Stimulated activated CD4-positive, alpha-beta T cell treated with anti-CD3 and anti-CD28 coated beads, Interleukin-12 subunit alpha, Interleukin-12 subunit beta, amount 100 ng/mL, for 24 hours (primary cell): ENCODE results near the gene RNF212.

Experiments used
- DNase-seq, 2 experiments: peaks; one replicate each; pipeline ENCODE4 v3.0.0-alpha.2; 2020; ENCODE audit warnings: low read depth in 2 of 2

RNF212 gene

GRCh38 chr4:1115528-1116293 lies 2.3 kb upstream of the RNF212 start:
- DNase-seq = no peak

- no peak for DNase-seq
Observed at GRCh38 chr4:1112821-1113182, 562 bp downstream of the RNF212 start.

GRCh38 chr4:1112174-1112820 lies 1.1 kb downstream of the RNF212 start:
- no peak for DNase-seq

- DNase-seq = no peak
Observed at GRCh38 chr4:1111259-1111809, 2.0 kb downstream of the RNF212 start.

- DNase-seq = no peak
Observed at GRCh38 chr4:1109898-1110506, 3.4 kb downstream of the RNF212 start.

- no peak for DNase-seq
Observed at GRCh38 chr4:1109333-1109732, 4.0 kb downstream of the RNF212 start.

- no peak for DNase-seq
Observed at GRCh38 chr4:1105662-1106061, 7.7 kb downstream of the RNF212 start.

- DNase-seq = no peak
Observed at GRCh38 chr4:1105067-1105466, 8.3 kb downstream of the RNF212 start.

GRCh38 chr4:1104647-1105046 lies 8.7 kb downstream of the RNF212 start:
- DNase-seq = no peak

GRCh38 chr4:1099684-1100335 lies 13.6 kb downstream of the RNF212 start:
- DNase-seq = no peak

- no peak for DNase-seq
Observed at GRCh38 chr4:1099270-1099669, 14.1 kb downstream of the RNF212 start.

GRCh38 chr4:1098311-1098925 lies 14.9 kb downstream of the RNF212 start:
- no peak for DNase-seq

GRCh38 chr4:1097553-1097952 lies 15.8 kb downstream of the RNF212 start:
- DNase-seq = no peak

- no peak for DNase-seq
Observed at GRCh38 chr4:1096841-1097240, 16.5 kb downstream of the RNF212 start.

- no peak for DNase-seq
Observed at GRCh38 chr4:1094336-1094690, 19.1 kb downstream of the RNF212 start.

GRCh38 chr4:1093391-1094335 lies 19.7 kb downstream of the RNF212 start:
- no peak for DNase-seq

- DNase-seq = no peak
Observed at GRCh38 chr4:1092983-1093361, 20.4 kb downstream of the RNF212 start.

- no peak for DNase-seq
Observed at GRCh38 chr4:1092026-1092982, 21.1 kb downstream of the RNF212 start.

- DNase-seq = no peak
Observed at GRCh38 chr4:1091561-1091995, 21.8 kb downstream of the RNF212 start.
